ENCODE measurements around the gene RAD9A. TPM values are rescaled to one million over a fixed set of nuclear protein-coding genes. Genes with fewer than 3 reads are reported as not detected.

The RAD9A gene
- total and polyA plus RNA-seq, 9 of the 15 experiments (the other 6 are each of a cell fraction or from before 2014, with no cell fraction given) = 1.4 to 41.2 (median 16.1) TPM

- peak in 1 of 3 experiments; percentile 19; a peak in 1 of 6 replicates for TF ChIP-seq ZBTB11 (CRISPR knock-in tag; IDR thresholded peaks at IDR 0.05)
- no peak for TF ChIP-seq KLF6 (CRISPR knock-in tag; IDR thresholded peaks at IDR 0.05; ENCODE audit: borderline replicate concordance)
- peak; percentile 45 for TF ChIP-seq ZBTB40 (IDR thresholded peaks at IDR 0.05)
- no peak for TF ChIP-seq ZBTB40 (CRISPR knock-in tag; IDR thresholded peaks at IDR 0.05)
- no peak for TF ChIP-seq NFIX (CRISPR knock-in tag; IDR thresholded peaks at IDR 0.05; ENCODE audit: low read depth)
- TF ChIP-seq FIP1L1 (IDR thresholded peaks at IDR 0.05; ENCODE audit: low read depth, low read length, poor library complexity, severe bottlenecking) = no peak
- no peak for TF ChIP-seq TFE3 (CRISPR knock-in tag; IDR thresholded peaks at IDR 0.05)
- TF ChIP-seq HNRNPL (IDR thresholded peaks at IDR 0.05; ENCODE audit: low read depth, low read length) = 0 out of 2 replicates have a peak, but pooled peaks have one; percentile 42
- TF ChIP-seq ZC3H11A (IDR thresholded peaks at IDR 0.05; ENCODE audit: low read depth, low read length) = no peak
These were observed 17.9 kb upstream of the RAD9A start (continued) for GRCh38 chr11:67373648-67374570.
